ENCODE data around the gene FUT2. TPM values are rescaled to one million over a fixed set of nuclear protein-coding genes. Genes with fewer than 3 reads are reported as not detected.
"Not testable (repeated sequence)": the region's sequence is repeated elsewhere in the genome, so short reads cannot be mapped to it uniquely, and the experiment has no call there.

The FUT2 gene
- polyA plus RNA-seq, 1 donor from 2014 or later: not detected

DNA sequence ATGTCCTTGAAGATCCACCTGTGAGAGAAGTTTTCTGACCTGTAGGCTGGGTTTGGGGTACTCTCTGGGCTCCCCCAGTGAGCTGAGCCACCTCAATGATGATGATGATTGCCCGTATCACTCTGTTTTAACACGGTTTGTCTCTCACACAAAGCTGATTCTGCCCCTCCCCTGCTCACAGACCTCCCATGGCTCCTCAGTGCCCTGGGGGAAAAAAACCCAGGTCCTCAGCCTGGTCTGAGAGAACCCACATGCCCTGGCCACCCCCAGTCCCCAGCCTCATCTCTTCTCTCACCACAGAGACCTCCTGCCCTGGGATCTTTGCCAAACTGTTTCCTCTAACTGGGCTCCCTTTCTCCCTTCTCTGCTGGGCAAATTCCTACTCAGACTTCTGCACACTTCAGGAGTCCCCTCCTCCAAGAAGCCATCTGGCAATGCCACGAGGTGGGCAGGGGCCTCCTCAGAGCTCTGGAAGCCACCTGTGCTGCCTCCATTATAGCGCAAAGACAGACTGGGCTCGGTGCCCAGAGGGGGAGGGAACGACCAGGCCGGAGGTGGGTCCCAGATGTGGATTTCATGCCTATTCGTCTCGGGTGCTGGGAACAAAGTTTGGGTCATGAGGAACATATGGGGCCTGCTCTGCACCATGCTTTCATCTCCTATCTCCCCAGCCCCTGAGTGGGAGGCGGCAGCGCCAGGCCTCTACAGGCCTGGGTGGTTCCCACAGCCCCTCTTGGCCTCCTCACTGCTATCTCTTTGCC lies 41.3 kb upstream of the FUT2 start:
- no peak overlapping the region for H3K9ac ChIP-seq (ENCODE audit: low read length)
- no peaks in the 10 kb centered on the region for H3K27me3 ChIP-seq (ENCODE audit: insufficient read depth, low read depth, low read length)
- H3K36me3 ChIP-seq (ENCODE audit: insufficient read depth, low read length): no peaks in the 10 kb centered on the region
- no peak overlapping the region for H2AFZ ChIP-seq (ENCODE audit: low read depth, low read length)
- H3K4me2 ChIP-seq (ENCODE audit: low read length): no peak overlapping the region
- no peaks in the 10 kb centered on the region for H4K20me1 ChIP-seq (ENCODE audit: insufficient read depth)
- H3K9me2 ChIP-seq (ENCODE audit: insufficient read depth, low read length): no peaks in the 10 kb centered on the region
- H3K9me3 ChIP-seq (ENCODE audit: low read length): no peaks in the 10 kb centered on the region
- H3F3A ChIP-seq (ENCODE audit: insufficient read depth, low read length, poor library complexity, severe bottlenecking): no peaks in the 10 kb centered on the region
- H3K27ac ChIP-seq (ENCODE audit: low read length): no peak overlapping the region
- H3K79me2 ChIP-seq (replicated peaks; ENCODE audit: insufficient read depth, low read length): no peaks in the 10 kb centered on the region
- no peak for TF ChIP-seq RAD21 (conservative IDR thresholded peaks at IDR 0.05)
- TF ChIP-seq, protein P1, sequence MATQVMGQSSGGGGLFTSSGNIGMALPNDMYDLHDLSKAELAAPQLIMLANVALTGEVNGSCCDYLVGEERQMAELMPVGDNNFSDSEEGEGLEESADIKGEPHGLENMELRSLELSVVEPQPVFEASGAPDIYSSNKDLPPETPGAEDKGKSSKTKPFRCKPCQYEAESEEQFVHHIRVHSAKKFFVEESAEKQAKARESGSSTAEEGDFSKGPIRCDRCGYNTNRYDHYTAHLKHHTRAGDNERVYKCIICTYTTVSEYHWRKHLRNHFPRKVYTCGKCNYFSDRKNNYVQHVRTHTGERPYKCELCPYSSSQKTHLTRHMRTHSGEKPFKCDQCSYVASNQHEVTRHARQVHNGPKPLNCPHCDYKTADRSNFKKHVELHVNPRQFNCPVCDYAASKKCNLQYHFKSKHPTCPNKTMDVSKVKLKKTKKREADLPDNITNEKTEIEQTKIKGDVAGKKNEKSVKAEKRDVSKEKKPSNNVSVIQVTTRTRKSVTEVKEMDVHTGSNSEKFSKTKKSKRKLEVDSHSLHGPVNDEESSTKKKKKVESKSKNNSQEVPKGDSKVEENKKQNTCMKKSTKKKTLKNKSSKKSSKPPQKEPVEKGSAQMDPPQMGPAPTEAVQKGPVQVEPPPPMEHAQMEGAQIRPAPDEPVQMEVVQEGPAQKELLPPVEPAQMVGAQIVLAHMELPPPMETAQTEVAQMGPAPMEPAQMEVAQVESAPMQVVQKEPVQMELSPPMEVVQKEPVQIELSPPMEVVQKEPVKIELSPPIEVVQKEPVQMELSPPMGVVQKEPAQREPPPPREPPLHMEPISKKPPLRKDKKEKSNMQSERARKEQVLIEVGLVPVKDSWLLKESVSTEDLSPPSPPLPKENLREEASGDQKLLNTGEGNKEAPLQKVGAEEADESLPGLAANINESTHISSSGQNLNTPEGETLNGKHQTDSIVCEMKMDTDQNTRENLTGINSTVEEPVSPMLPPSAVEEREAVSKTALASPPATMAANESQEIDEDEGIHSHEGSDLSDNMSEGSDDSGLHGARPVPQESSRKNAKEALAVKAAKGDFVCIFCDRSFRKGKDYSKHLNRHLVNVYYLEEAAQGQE (IDR thresholded peaks at IDR 0.05; ENCODE audit: borderline replicate concordance): no peak
- TF ChIP-seq TAF1 (IDR thresholded peaks at IDR 0.05; ENCODE audit: low read depth): no peak
- TF ChIP-seq POLR2AphosphoS5 (IDR thresholded peaks at IDR 0.05): no peak
- no peak for TF ChIP-seq SMC3 (conservative IDR thresholded peaks at IDR 0.05; ENCODE audit: poor library complexity)
- H3K4me3 ChIP-seq (ENCODE audit: low read length): no peak overlapping the region

DNA sequence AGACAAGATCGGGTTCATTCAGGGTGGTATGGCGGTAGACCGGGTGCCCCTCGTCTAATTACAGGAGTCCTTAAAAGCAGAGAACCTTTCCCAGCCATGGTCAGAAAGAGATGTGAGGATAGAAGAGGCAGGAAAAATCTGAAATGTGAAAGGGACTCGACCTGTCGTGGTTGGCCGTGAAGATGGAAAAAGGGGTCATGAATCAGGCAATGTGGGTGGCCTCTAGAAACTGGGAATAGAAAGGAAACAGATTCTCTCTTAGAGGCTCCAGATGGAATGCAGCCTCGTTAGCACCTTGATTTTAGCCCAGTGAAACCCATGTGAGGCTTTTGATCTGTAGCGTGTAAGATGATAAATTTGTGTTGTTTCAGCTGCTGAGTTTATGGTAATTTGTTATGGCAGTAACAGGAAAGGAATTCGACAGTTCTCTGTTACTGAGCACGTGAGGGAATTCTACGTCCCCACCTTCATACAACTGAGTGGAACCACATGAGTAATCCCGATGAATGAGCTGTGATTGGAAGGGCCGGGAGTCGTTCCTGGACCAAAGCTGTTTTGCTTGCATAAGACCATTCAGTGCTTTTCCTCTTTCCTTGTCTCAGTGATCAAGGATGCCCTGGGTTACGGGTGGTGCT lies 38.8 kb upstream of the FUT2 start:
- no peak overlapping the region for H2AFZ ChIP-seq (ENCODE audit: low read depth, low read length)
- no peak for TF ChIP-seq SMC3 (conservative IDR thresholded peaks at IDR 0.05; ENCODE audit: poor library complexity)
- TF ChIP-seq, protein P2, sequence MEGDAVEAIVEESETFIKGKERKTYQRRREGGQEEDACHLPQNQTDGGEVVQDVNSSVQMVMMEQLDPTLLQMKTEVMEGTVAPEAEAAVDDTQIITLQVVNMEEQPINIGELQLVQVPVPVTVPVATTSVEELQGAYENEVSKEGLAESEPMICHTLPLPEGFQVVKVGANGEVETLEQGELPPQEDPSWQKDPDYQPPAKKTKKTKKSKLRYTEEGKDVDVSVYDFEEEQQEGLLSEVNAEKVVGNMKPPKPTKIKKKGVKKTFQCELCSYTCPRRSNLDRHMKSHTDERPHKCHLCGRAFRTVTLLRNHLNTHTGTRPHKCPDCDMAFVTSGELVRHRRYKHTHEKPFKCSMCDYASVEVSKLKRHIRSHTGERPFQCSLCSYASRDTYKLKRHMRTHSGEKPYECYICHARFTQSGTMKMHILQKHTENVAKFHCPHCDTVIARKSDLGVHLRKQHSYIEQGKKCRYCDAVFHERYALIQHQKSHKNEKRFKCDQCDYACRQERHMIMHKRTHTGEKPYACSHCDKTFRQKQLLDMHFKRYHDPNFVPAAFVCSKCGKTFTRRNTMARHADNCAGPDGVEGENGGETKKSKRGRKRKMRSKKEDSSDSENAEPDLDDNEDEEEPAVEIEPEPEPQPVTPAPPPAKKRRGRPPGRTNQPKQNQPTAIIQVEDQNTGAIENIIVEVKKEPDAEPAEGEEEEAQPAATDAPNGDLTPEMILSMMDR (IDR thresholded peaks at IDR 0.05; ENCODE audit: poor library complexity, severe bottlenecking): no peak
- no peak for TF ChIP-seq POLR2AphosphoS5 (IDR thresholded peaks at IDR 0.05)
- TF ChIP-seq RAD21 (conservative IDR thresholded peaks at IDR 0.05): no peak
- TF ChIP-seq MXI1 (conservative IDR thresholded peaks at IDR 0.05; ENCODE audit: poor library complexity, severe bottlenecking): no peak
- no peak for TF ChIP-seq EZH2 (IDR thresholded peaks at IDR 0.05; ENCODE audit: borderline replicate concordance, insufficient read depth, low read length, poor library complexity, severe bottlenecking)
- no peak for TF ChIP-seq EP300 (conservative IDR thresholded peaks at IDR 0.05; ENCODE audit: poor library complexity, severe bottlenecking)
- no peak for TF ChIP-seq TAF1 (IDR thresholded peaks at IDR 0.05; ENCODE audit: low read depth)
- TF ChIP-seq, protein P1 (IDR thresholded peaks at IDR 0.05; ENCODE audit: borderline replicate concordance): no peak
- H3K9me3 ChIP-seq (ENCODE audit: low read length): no peaks in the 10 kb centered on the region
- H3K36me3 ChIP-seq (ENCODE audit: insufficient read depth, low read length): no peaks in the 10 kb centered on the region
- no peak overlapping the region for H3K9ac ChIP-seq (ENCODE audit: low read length)
- no peak overlapping the region for H3K4me2 ChIP-seq (ENCODE audit: low read length)
- no peak overlapping the region for H3K27ac ChIP-seq (ENCODE audit: low read length)
- no peaks in the 10 kb centered on the region for H3K9me2 ChIP-seq (ENCODE audit: insufficient read depth, low read length)
- H3K4me3 ChIP-seq (ENCODE audit: low read length): no peak overlapping the region
- no peaks in the 10 kb centered on the region for H4K20me1 ChIP-seq (ENCODE audit: insufficient read depth)
- no peaks in the 10 kb centered on the region for H3F3A ChIP-seq (ENCODE audit: insufficient read depth, low read length, poor library complexity, severe bottlenecking)
- H3K27me3 ChIP-seq (ENCODE audit: insufficient read depth, low read depth, low read length): no peaks in the 10 kb centered on the region
- no peaks in the 10 kb centered on the region for H3K79me2 ChIP-seq (replicated peaks; ENCODE audit: insufficient read depth, low read length)

DNA sequence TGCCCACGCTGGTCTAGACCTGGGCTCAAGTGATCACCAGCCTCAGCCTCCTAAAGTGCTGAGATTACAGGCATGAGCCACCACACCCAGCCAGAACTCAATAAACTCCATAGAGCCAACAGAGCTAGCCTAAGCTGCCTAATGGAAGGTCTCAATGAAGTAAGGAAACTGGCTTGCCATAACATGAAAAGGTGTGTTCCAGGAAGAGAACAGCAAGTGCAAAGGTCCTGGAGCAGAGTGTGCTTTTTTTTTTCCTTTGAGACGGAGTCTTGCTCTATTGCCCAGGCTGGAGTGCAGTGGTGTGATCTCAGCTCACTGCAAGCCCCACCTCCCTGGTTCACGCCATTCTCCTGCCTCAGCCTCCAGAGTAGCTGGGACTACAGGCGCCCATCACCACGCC lies 37.9 kb upstream of the FUT2 start:
- not testable (repeated sequence) for H3K27me3 ChIP-seq (ENCODE audit: insufficient read depth, low read depth, low read length)

More for the DNA sequence above, 37.9 kb upstream of the FUT2 start:
- H4K20me1 ChIP-seq (ENCODE audit: insufficient read depth); H3K36me3 ChIP-seq (ENCODE audit: insufficient read depth, low read length); H3F3A ChIP-seq (ENCODE audit: insufficient read depth, low read length, poor library complexity, severe bottlenecking); H3K79me2 ChIP-seq (replicated peaks; ENCODE audit: insufficient read depth, low read length); H3K9ac ChIP-seq (ENCODE audit: low read length); H3K27ac ChIP-seq (ENCODE audit: low read length); H3K4me3 ChIP-seq (ENCODE audit: low read length); H3K9me2 ChIP-seq (ENCODE audit: insufficient read depth, low read length); H2AFZ ChIP-seq (ENCODE audit: low read depth, low read length); H3K9me3 ChIP-seq (ENCODE audit: low read length); H3K4me2 ChIP-seq (ENCODE audit: low read length): not testable (repeated sequence)

All from neural cell (in vitro differentiated cells).